NAMALWA (cell line): ENCODE data around the gene TPTE2.
A peak's percentile ranks its signal among the peaks of the same experiment; 100 is the strongest.
"Not testable (repeated sequence)": the region's sequence is repeated elsewhere in the genome, so short reads cannot be mapped to it uniquely, and the experiment has no call there.

Experiments
- DNase-seq: peaks from one replicate; pipeline ENCODE4 v3.0.0-alpha.2; 2015; ENCODE audit warnings: low spot score

TPTE2 gene

DNA sequence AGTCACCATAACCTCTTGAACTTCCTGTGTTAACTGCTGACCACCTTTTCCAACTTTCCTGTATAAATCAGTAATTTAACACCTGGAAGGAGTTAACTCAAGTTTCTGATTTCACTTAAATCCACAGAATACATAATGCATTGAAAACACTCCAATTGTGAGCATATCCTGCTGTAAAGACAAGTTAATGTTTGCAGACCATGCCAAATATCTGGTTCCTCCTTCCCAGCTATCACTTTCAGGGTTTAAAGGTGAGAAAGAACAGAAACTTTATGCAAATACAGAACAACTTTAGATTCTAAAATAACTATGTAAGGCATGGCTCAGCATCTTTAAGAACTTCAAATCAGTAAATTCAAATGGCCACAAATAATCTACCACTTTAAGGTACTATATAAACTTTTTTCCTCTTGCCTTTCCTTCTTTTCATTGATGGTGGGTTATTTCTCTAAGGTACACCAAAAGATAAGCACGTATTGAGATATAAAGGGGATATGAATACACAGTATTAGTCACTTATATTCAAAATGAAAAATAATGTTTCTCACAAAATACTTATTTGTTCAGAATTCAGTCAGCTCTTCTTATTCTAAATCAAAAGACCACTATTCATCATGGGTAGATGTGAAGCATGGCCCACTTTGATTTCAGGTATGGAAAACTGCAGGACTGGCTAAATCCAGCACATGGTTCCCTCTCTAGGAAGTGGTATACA lies 6.6 kb upstream of the TPTE2 start:
- DNase-seq, result no peak

DNA sequence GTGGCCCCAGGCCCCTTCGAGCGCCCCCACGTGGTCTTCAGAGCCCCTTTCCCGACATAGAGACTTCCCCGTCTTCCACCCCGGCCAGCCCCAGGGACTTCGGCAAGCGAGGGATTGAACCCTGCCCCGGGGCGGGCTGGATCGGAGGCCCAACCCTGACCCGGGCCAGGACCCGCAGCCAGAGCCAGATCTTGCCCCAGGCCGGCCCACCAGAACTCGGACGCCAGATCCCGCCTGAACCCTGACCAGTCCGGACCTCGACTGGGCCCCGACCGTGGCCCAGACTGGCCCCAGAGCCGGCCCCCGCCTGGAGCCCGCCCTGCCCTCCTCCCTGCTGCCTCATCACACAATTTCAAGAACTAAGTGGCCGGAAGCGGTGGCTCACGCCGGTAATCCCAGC lies 253 bp upstream of the TPTE2 start:
- DNase-seq, result no peak

DNA sequence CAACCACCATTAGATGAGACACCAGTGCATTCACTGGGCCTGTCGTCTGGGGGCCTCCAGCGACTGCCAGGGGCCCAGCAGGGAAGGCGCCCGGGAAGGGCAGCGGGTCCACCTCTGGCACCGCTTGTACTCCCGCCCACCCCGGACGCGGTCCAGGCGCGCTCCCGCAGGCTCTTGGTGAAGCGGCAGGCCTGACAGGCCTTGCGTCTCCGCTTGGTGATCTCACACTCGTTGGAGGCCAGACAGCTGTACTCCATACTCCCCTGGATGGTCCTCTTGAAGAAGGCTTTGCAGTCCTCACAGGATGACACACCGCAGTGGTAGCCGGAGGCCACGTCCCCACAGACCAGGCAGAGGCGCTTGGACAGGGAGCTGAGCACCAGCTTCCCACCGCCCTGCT lies 660 bp downstream of the TPTE2 start:
- DNase-seq, result not testable (repeated sequence)

DNA sequence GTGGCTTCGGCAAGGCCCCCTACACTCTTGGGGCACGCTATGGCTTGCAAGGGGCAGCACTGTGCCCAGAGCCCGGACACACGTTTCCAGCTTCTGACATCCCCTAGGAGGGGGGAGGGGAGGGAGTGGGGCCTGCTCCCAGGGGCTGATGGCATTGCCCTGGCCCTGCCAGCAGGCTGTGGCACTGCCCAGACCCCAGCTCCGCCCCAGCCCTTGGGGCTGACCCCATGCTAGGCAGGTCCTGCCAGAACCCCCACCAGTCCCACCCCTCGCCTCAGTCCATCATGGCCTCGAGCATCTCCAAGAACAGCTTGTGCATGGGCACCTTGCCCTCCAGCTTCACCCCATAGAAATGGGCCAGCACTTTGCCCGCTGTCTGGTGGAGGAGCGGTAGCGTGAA lies 1.6 kb downstream of the TPTE2 start:
- DNase-seq, result not testable (repeated sequence)

DNA sequence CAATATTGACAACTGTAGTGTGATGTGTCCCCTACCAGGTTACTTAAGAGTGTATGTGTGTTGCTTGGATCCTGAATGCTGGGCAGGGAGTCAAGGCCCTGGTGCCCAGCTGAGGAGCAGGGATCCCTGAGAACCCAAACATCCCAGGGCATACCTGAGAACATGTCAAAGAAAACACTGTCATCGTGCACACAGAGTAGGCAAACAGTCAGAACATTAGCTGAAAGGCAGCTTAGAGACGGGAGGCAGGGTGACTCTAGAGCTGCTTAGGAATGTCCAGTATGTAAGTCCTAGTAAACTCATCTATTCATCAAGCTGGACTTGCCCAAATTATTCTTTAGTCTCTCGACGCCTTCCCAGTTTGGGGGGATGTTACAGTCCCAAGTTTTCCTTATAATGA lies 4.0 kb downstream of the TPTE2 start:
- not testable (repeated sequence) for DNase-seq

DNA sequence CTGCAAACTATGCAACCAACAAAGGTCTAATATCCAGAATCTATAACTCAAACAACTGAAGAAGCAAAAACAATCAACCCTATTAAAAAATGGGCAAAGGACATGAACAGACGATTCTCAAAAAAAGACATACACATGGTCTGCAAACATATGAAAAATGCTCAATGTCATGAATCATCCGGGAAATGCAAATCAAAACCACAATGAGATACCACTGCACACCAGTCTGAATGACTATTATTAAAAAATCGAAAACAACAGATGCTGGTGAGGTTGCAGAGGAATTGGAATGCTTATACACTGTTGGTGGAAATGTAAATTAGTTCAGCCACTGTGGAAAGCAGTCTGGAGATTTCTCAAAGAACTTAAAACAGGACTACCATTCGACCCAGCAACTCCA lies 12.1 kb downstream of the TPTE2 start:
- not testable (repeated sequence) for DNase-seq

DNA sequence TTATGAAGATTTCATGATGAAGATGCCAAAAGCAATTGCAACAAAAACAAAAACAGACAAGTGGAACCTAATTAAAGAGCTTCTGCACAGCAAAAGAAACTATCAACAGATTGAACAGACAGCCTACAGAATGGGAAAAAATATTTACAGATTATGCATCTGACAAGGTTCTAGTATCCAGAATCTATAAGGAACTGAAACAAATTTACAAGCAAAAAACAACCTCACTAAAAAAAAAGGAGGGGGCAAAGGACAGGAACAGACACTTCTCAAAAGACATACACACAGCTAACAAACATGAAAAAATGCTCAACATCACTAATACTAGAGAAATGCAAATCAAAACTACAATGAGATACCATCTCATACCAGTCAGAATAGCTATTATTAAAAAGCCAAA lies 35.7 kb downstream of the TPTE2 start:
- not testable (repeated sequence) for DNase-seq

DNA sequence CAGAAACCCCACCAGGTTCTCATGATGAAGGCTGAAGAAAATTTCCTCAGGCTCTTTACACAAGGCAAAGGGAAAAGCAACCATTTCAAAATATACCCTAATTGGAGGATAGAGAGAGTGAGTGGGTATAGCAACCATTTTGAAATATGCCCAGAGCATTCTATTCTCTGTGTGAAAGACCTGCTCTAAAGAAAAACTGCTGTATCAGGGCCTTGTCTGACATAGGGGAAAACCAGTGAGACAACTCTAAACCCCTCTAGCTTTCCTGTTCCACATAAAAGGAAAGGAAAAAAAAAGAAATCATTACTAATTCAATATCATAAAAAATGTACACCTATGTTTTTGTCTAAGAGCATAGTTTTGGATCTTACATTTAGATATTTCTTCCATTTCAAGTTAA lies 42.3 kb downstream of the TPTE2 start:
- DNase-seq, result no peak

DNA sequence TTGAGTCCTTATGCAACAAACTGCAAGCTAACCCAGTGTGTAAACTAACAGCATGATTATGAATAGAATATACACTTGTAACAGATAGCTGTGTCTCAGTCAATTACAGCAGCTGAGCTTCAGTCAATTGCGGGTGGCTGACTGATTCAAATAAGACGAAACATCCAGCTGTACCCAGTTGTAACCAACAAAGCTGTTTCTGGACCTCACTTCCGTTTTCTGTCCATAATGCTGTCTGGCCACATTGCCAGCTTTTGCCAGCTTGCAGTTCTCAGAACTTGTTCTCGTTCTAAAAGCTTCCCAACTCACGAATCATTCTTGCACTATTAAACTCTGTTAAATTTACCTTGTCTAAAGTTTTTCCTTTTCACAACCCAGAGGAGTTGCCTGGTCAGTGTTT lies 53.7 kb downstream of the TPTE2 start:
- not testable (repeated sequence) for DNase-seq

DNA sequence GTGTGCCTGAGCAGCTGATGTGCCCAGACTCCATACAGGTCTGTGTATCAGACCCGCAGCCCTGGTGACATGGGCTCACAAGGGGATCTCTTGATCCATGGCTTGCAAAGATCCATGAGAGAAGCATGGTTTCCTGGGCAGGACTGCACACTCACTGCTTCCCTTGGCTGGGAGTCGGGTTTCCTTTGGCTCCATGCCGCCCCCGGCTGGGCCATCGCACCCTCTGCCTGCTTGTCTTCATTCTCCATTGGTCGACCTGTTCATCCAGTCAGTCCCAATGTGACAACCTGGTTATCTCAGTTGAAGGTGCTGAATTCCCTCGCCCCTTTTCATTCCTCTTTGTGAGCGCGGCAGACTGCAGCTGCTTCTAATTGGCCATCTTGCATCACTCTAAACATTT lies 101.2 kb downstream of the TPTE2 start:
- DNase-seq, result not testable (repeated sequence)

DNA sequence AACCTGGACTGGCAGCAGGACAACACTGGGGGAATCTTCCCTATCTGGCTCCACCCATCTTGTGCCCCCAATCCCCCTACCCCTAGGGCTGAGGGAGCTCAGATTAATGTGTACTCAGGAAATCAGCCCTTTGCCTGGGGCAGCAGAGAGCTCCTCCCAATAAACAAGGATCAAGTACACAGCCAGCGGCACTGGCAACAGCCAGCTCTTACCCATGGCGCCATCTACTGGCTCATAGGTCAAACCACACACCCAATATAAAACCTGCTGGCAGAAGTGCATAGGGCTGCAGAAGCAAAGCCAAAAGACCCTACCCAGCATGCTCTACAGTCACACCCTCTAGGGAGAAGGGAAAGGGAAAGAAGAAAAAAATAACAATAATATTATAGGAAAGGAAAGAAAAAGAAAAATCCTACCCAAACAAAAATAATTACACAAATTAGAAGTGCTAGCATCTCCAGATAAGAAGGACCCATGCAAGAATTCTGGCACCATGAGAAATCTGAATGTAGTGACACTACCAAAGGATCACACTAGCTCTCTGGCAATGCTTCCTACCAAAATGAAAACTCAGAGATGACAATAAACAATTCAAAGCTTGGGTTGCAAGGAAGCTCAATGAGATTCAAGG lies 122.2 kb downstream of the TPTE2 start:
- peak; percentile 43 for DNase-seq

DNA sequence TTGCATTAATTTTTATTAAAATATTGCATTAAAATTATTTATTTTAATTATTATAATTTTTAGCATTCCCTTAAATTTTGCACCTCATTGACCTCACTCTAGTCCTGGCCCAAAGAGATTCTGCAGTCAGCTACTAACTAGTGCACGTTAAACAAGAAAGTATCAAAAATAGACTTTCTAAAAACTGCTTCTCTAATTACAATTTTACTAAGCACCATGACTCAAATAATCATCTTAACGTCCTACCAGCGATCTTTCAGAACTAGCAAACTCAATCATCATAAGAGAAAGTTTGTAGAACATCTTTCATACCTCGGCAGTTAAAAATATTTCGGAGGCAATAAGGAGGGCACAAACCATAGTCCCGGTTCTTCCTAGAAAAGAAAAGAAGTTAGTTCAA lies 123.6 kb downstream of the TPTE2 start:
- not testable (repeated sequence) for DNase-seq

DNA sequence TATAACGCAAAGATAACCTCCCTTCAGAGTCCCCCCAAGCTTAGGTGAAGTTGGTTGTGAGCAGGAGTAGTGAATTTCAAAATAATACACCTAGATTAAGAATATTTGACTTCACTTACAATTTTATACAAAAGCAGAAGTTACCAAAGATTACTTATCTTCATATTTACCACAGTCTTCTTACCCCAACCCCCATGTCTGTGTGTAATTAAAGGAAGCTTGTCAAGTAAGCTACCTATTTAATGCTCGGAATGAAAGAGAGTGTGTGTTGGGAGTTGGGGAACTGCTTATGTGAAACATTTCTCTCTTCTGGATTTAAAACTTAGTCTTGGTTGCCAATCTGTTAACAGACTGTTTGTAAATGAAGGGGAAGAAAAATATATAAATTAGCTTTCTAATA lies 139.1 kb downstream of the TPTE2 start:
- DNase-seq, result not testable (repeated sequence)

DNA sequence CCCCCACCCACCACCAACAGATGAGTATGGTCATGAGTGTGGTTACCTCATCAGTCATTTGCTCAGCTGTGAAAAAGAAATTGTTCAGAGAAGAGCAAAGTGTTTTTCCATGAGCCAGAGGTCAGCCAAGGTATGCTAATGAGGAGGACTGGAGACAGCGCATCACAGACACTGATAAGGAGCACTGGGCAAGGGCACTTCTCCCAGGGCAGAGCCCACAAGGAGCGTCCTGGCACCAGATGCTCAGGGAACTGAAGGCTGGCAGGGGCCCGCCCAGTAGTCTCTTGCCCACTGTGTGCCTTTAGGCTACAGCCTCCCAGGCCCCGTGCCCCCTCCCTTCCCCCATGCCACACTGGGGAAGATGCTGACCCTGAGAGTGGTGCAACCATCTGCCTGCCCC lies 148.8 kb downstream of the TPTE2 start:
- DNase-seq, result not testable (repeated sequence)

DNA sequence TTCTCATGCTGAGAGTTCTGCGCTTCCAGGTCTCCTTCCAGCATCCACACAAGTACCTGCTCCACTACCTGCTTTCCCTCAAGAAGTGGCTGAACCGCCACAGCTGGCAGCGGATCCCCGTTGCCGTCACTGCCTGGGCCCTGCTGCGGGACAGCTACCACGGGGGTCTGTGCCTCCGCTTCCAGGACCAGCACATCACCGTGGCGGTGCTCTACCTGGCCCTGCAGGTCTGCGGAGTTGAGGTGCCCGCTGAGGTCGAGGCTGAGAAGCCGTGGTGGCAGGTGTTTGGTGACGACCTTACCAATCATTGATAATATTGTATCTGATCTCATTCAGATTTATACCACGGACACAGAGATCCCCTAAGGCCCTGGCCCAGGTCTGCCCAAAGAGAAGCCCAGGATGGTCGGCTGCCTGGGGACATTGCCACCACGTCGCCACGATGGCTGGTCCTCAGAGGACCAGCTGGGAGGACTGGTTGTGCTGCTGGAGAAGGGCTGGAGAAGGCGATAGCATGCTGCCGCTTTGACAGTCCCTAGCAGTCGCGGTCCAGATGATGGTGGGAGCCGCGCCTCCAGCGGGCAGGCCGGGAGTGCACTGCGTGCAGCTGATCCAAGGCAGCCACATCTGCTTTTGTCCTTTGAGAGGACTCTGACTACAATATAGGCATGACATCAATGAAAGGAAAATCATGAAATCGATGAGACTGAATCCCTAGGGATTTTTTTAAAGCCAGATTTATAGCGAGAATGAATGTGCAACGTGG lies 178.4 kb downstream of the TPTE2 start:
- not testable (repeated sequence) for DNase-seq

DNA sequence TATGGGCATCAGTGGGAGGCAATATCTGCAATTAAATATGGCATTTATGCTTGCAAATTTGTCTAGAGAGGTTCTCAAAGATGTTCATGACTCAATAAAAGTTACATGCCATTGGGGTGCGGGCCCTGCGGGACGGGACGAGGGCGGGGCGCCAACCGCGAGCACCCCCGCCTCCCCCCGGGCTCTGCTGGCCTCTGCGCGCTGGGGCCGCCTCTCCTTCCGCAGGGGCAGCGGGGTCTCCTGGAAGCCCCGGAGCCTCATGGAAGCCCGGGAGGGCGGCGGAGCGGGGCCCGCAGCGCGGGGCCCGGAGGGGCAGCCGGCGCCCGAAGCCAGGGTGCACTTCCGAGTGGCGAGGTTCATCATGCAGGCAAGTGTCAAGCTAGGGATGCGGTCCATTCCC lies 179.2 kb downstream of the TPTE2 start:
- DNase-seq, result no peak
